GM21723 (cell line): ENCODE data around the gene OR5J2.
"Not testable (repeated sequence)": the region's sequence is repeated elsewhere in the genome, so short reads cannot be mapped to it uniquely, and the experiment has no call there.

Source experiments
- ATAC-seq: cut with Tn5 transposase; IDR thresholded peaks from one replicate; pipeline ENCODE4 v1.9.1; 2021; ENCODE audit warnings: mild to moderate bottlenecking, moderate library complexity; ENCODE audit not compliant: unreplicated experiment

OR5J2 gene

GRCh38 chr11:56176318-56176717 is at the start of gene OR5J2:
OR5J2 (plus strand) TSS chr11:56176618; CDS start chr11:56176618, 0 bp downstream.
- ATAC-seq: no peak

- ATAC-seq: no peak
Observed at GRCh38 chr11:56140151-56140661, 36.2 kb upstream of the OR5J2 start, which contains the start of gene OR8J3. OR8J3 (minus strand) TSS chr11:56140201; CDS start chr11:56137718, 2,483 bp downstream.

GRCh38 chr11:56143681-56144080 is 32.7 kb upstream of the OR5J2 start:
- not testable (repeated sequence) for ATAC-seq

GRCh38 chr11:56151376-56151775 is 25.0 kb upstream of the OR5J2 start:
- no peak for ATAC-seq

DNA sequence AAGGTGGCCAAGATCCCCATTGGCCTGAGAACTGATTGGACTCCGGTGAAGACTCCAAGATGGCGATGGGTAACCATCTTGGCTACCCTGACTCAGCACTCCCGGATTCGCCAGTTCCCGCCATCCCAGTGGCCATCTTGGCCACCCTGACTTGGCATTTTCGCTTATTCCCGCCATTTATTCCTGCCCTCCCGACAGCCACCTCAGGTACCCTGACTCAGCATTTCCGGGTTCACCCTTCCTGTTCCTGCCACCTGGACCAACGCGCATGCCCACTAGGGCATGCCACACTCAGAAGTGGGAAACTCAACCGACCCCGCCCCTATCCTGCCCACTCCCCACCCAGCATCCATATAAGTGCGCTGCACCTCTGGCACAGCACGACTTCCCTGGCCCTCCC is 24.1 kb upstream of the OR5J2 start:
- no peak for ATAC-seq

GRCh38 chr11:56160217-56160616 is 16.2 kb upstream of the OR5J2 start, which contains the start of gene OR8K5:
OR8K5 (minus strand) TSS chr11:56160317; CDS start chr11:56160317, 0 bp downstream.
- no peak for ATAC-seq

DNA sequence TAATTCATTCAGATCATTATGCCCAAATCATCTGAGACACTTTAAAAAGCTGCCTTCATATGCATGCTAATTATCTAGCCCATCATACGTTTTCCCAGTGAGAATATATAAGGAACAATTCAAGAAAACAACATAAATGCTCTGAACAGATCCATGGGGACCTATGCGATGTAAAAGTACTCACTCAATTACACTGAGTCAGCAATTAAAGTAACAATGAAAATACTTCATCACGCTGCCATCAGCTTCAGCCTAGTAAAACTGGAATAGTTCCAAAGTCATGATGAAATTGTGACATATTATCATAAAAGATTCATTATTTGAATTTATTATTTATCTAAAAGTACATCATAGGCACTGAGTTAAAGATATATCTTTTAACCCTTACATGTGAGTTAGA is 12.6 kb upstream of the OR5J2 start:
- no peak for ATAC-seq

DNA sequence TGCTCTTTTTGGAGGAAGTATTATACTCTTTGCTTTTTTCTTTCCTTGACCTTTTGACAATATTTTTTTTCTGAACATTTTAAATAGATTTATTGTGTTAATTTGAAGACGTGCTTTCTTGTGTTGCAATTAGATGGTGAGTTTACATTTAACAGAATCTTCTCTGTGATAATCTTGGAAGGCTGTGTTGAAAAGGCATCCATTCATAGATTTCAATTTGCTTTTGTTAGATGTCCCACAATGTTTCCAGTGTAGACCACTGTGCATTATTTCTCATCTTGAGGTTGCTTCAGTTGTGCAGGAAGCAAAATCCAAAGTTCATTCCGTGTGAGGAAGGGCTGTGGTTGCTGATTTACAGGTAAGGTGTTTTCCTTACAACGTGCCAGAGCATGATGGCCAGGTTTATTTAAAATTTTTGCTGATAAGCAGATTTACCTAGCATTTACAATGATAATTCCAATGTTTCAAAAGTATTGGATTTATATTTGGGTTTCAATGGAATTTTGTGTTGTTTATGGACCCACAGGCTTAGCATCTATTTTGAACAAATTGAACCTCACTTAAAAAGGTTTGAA is 4.1 kb upstream of the OR5J2 start:
- no peak for ATAC-seq

GRCh38 chr11:56183459-56183858 is 7.0 kb downstream of the OR5J2 start:
- ATAC-seq: no peak

DNA sequence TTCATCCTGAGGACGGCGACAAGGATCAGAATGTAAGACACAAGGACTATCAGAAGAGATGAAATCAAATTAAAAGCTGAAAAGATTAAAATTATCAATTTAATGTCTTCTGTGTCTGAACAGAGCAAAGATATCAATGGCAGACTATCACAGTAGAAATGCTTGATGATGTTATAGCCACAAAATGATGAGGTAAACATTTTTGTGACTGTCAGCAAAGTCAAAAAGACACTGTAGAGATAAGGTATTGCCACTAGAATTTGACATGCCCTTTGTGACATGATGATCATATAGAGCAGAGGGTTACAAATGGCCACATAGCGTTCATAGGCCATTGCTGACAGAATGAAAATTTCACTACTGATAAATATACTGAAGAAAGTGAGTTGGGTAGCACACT is 12.2 kb downstream of the OR5J2 start:
- no peak for ATAC-seq

GRCh38 chr11:56196705-56197104 is 20.3 kb downstream of the OR5J2 start:
- ATAC-seq: no peak

DNA sequence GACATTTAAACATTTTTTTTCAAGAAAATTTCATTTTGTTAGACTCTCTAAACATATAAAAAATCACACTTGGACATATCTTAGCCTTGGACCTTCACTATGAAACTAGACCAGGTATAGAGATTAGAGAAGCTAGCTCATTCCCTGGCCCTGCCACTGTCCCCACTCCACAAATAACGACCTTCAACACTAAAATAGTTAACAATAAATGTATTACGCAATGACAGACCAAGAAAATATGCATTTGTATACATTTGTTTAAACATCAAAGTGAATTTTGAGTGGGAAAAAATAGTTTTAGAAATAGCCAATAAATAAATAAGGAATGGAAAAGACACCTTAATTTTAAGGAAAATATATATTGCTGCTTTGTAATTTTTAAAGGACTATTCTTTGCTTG is 20.9 kb downstream of the OR5J2 start:
- ATAC-seq: no peak

DNA sequence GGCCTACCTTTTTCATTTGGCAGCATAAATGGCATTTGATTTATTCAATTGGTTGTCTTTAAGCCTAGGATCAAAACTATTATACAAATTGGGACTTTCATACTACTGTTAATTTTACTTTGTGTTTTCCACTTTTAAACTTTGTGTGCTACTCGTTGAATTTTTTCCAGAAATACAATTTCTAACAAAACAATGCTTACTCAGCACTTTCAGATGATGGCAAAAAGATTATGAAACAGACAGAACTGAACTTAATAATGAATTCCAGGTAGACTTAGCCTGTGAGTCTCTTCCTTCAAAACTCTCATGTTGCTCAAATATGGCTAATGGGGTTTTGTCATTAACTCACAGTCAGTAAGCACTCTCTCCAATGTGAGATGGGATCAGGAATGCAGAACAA is 31.4 kb downstream of the OR5J2 start:
- ATAC-seq: no peak

GRCh38 chr11:56214537-56214936 is 38.1 kb downstream of the OR5J2 start:
- ATAC-seq: no peak

DNA sequence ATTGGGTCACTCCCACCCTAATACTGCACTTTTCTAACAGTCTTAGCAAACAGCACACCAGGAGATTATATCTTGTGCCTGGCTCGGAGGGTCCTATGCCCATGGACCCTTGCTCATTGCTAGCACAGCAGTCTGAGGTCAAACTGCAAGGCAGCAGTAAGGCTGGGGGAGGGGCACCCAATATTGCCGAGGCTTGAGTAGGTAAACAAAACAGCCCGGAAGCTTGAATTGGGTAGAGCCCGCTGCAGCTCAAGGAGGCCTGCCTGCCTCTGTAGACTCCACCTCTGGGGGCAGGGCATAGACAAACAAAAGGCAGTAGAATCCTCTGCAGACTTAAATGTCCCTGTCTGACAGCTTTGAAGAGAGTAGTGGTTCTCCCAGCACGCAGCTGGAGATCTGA is 43.3 kb downstream of the OR5J2 start:
- not testable (repeated sequence) for ATAC-seq
